HepG2 (cell line): ENCODE measurements around the gene DPM2. TPM values are rescaled to one million over a fixed set of nuclear protein-coding genes. Genes with fewer than 3 reads are reported as not detected.

Source experiments
- CTCF ChIP-seq: sonication (generic); formaldehyde crosslinking; IDR thresholded peaks from 2 replicates; pipeline ENCODE4 v1.5.0; 2020; ENCODE audit warnings: mild to moderate bottlenecking, missing genetic modification reagents, moderate library complexity
- GLMP ChIP-seq: sonication (generic); formaldehyde crosslinking; IDR thresholded peaks from 2 replicates; pipeline ENCODE4 v1.9.0; 2021; ENCODE audit warnings: missing genetic modification reagents, mild to moderate bottlenecking, borderline replicate concordance
- IKZF4 ChIP-seq: sonication (generic); formaldehyde crosslinking; IDR thresholded peaks from 2 replicates; pipeline ENCODE4 v1.5.1; 2020; ENCODE audit warnings: borderline replicate concordance, mild to moderate bottlenecking, low read depth, missing genetic modification reagents; ENCODE audit errors: not compliant biosample characterization
- IKZF5 ChIP-seq: IDR thresholded peaks from 2 replicates; pipeline ENCODE4 v1.6.1; 2018; ENCODE audit warnings: missing genetic modification reagents, mild to moderate bottlenecking, missing compliant biosample characterization
- KAT7 ChIP-seq: IDR thresholded peaks from 2 replicates; pipeline ENCODE4 v1.6.1; 2018; ENCODE audit warnings: borderline replicate concordance, missing compliant biosample characterization
- NR2F6 ChIP-seq, 2 experiments: IDR thresholded peaks; 2 replicates each; pipeline ENCODE4 v1.6.1; 2016; ENCODE audit warnings: antibody characterized with exemption in 1 of 2, mild to moderate bottlenecking in 1 of 2
- RAD51 ChIP-seq: fragments of 450-650 bp; IDR thresholded peaks from 2 replicates; pipeline ENCODE4 v1.6.1; 2016; ENCODE audit warnings: borderline replicate concordance
- RARA ChIP-seq: IDR thresholded peaks from 2 replicates; pipeline ENCODE4 v1.6.1; 2016; ENCODE audit warnings: missing genetic modification reagents, missing compliant biosample characterization
- SOX13 ChIP-seq, 3 experiments: fragments of 450-650 bp in 1 of 3; sonication (generic) in 1 of 3; formaldehyde crosslinking in 1 of 3; IDR thresholded peaks in 2 of 3; conservative IDR thresholded peaks in 1 of 3; 2 replicates each; pipeline versions ENCODE4 v1.5.0 to v1.6.1; 2016 to 2020; ENCODE audit warnings: antibody characterized with exemption in 1 of 3, mild to moderate bottlenecking in 1 of 3, missing compliant biosample characterization in 1 of 3, missing genetic modification reagents in 1 of 3, moderate library complexity in 1 of 3
- TERF1 ChIP-seq: sonication (generic); formaldehyde crosslinking; IDR thresholded peaks from 2 replicates; pipeline ENCODE4 v1.8.0; 2022; ENCODE audit warnings: mild to moderate bottlenecking, missing genetic modification reagents, moderate library complexity
- ZNF333 ChIP-seq: sonication (generic); formaldehyde crosslinking; IDR thresholded peaks from 2 replicates; pipeline ENCODE4 v1.4.0; 2020; ENCODE audit warnings: mild to moderate bottlenecking, missing genetic modification reagents, borderline replicate concordance
- ZNF501 ChIP-seq: sonication (generic); formaldehyde crosslinking; IDR thresholded peaks from 2 replicates; pipeline ENCODE4 v1.5.1; 2020; ENCODE audit warnings: mild to moderate bottlenecking, moderate library complexity, missing genetic modification reagents
- ZNF607 ChIP-seq: sonication (generic); formaldehyde crosslinking; IDR thresholded peaks from 2 replicates; pipeline ENCODE4 v1.5.1; 2020; ENCODE audit warnings: missing genetic modification reagents, mild to moderate bottlenecking, borderline replicate concordance
- ZNF619 ChIP-seq: sonication (generic); formaldehyde crosslinking; IDR thresholded peaks from 2 replicates; pipeline ENCODE4 v1.4.0; 2020; ENCODE audit warnings: mild to moderate bottlenecking, missing genetic modification reagents
- ZSCAN20 ChIP-seq: sonication (generic); formaldehyde crosslinking; IDR thresholded peaks from 2 replicates; pipeline ENCODE4 v1.4.0; 2020; ENCODE audit warnings: missing genetic modification reagents, mild to moderate bottlenecking, borderline replicate concordance
- polyA plus RNA-seq, 8 experiments: library from polyadenylated mRNA; depleted of rRNA in 3 of 8; stranded (reverse) in 7 of 8; unstranded in 1 of 8; fragments of >200 nt; fragmentation: Illumina TruSeq in 4 of 8; extraction: Trizol in 4 of 8; gene quantifications; 2 replicates each; pipeline versions ENCODE4 v1.2.1 to v1.2.3, GENCODE V29; 2011 to 2016; ENCODE audit warnings: low read depth in 4 of 8, missing spikeins in 1 of 8, mixed read lengths in 1 of 8; ENCODE audit not compliant: insufficient read depth in 1 of 8
- total RNA-seq, 5 experiments: library from RNA; depleted of rRNA; stranded (reverse); fragments of >200 nt; fragmentation: Illumina TruSeq; extraction: Trizol; gene quantifications; 2 replicates each; pipeline ENCODE4 v1.2.3, GENCODE V29; 2016; ENCODE audit warnings: low read depth in 1 of 5

The DPM2 gene
- total and polyA plus RNA-seq, 2 of the 13 experiments (the other 11 are each of a cell fraction or from before 2014, with no cell fraction given), result 24.8 to 35.3 TPM

- TF ChIP-seq CTCF (CRISPR knock-in tag) (peak; percentile 20; the same call in 1 of the 2 replicates), IKZF4 (CRISPR knock-in tag) (no peak), NR2F6 (IDR thresholded peaks at IDR 0.05) (no peak), NR2F6 (CRISPR knock-in tag; IDR thresholded peaks at IDR 0.05) (peak; percentile 22; the same call in 1 of the 2 replicates), ZNF607 (CRISPR knock-in tag) (0 out of 2 replicates have a peak, but pooled peaks have one; percentile 42), GLMP (CRISPR knock-in tag) (no peak), ZNF501 (CRISPR knock-in tag) (peak; percentile 73; the same call in 1 of the 2 replicates), RAD51 (no peak), ZNF619 (no peak), IKZF5 (CRISPR knock-in tag) (no peak), KAT7 (CRISPR knock-in tag) (peak; percentile 47; the same call in 1 of the 2 replicates), SOX13 (IDR thresholded peaks at IDR 0.05) (no peak), SOX13 (CRISPR knock-in tag; conservative IDR thresholded peaks at IDR 0.05 in 1 of 2, IDR thresholded peaks at IDR 0.05 in 1 of 2) (no peak), TERF1 (no peak), ZNF333 (CRISPR knock-in tag) (0 out of 2 replicates have a peak, but pooled peaks have one; percentile 90), RARA (CRISPR knock-in tag) (no peak), ZSCAN20 (no peak)
These were observed 21.6 kb downstream of the DPM2 start (continued) for GRCh38 chr9:127915801-127916719.
